Stimulated activated CD4-positive, alpha-beta T cell treated with anti-CD3 and anti-CD28 coated beads, TNF-alpha, amount 100 ng/mL, for 48 hours (primary cell): Measurements from ENCODE around the gene C12orf60.

Source experiments
- DNase-seq, 3 donors: peaks; one replicate each; pipeline ENCODE4 v3.0.0-alpha.2; 2020; ENCODE audit warnings: low read depth in 3 of 3

The C12orf60 gene

GRCh38 chr12:14776236-14776961, 27.1 kb upstream of the C12orf60 start:
- no peak for DNase-seq

GRCh38 chr12:14777271-14777670, 26.2 kb upstream of the C12orf60 start:
- no peak for DNase-seq

GRCh38 chr12:14779834-14780233, 23.6 kb upstream of the C12orf60 start:
- no peak for DNase-seq

- no peak for DNase-seq
Observed at GRCh38 chr12:14780859-14781258, 22.6 kb upstream of the C12orf60 start.

- no peak for DNase-seq
Observed at GRCh38 chr12:14781563-14781962, 21.9 kb upstream of the C12orf60 start.

GRCh38 chr12:14782756-14783155, 20.7 kb upstream of the C12orf60 start:
- no peak for DNase-seq

- DNase-seq = no peak
Observed at GRCh38 chr12:14784471-14784870, 19.0 kb upstream of the C12orf60 start.

GRCh38 chr12:14785568-14785967, 17.9 kb upstream of the C12orf60 start:
- DNase-seq = no peak

GRCh38 chr12:14795028-14795448, 8.4 kb upstream of the C12orf60 start:
- DNase-seq = no peak

- DNase-seq = no peak
Observed at GRCh38 chr12:14802247-14802646, 1.2 kb upstream of the C12orf60 start.

- no peak for DNase-seq
Observed at GRCh38 chr12:14802721-14803010, 804 bp upstream of the C12orf60 start.

- DNase-seq = no peak
Observed at GRCh38 chr12:14803830-14804160, 325 bp downstream of the C12orf60 start.

- no peak for DNase-seq
Observed at GRCh38 chr12:14810167-14810952, 6.9 kb downstream of the C12orf60 start.

GRCh38 chr12:14810953-14811483, 7.5 kb downstream of the C12orf60 start:
- DNase-seq = no peak

- no peak for DNase-seq
Observed at GRCh38 chr12:14811486-14811885, 8.0 kb downstream of the C12orf60 start.

- no peak for DNase-seq
Observed at GRCh38 chr12:14814014-14814413, 10.5 kb downstream of the C12orf60 start, which contains the start of gene SMCO3. Gene SMCO3, minus strand, starts transcription at chr12:14814182. Its CDS starts 7,502 bp downstream, at chr12:14806680.

- DNase-seq = no peak
Observed at GRCh38 chr12:14824012-14824634, 20.7 kb downstream of the C12orf60 start.

- no peak for DNase-seq
Observed at GRCh38 chr12:14825256-14825655, 21.8 kb downstream of the C12orf60 start.

GRCh38 chr12:14826491-14826890, 23.0 kb downstream of the C12orf60 start:
- DNase-seq = no peak

GRCh38 chr12:14827043-14827442, 23.6 kb downstream of the C12orf60 start:
- DNase-seq = no peak

- no peak for DNase-seq
Observed at GRCh38 chr12:14828892-14829291, 25.4 kb downstream of the C12orf60 start.

- no peak for DNase-seq
Observed at GRCh38 chr12:14833336-14833735, 29.9 kb downstream of the C12orf60 start.

GRCh38 chr12:14833952-14834351, 30.5 kb downstream of the C12orf60 start:
- no peak for DNase-seq
